Left forelimb (tissue), 1 donor: ENCODE data around the gene HSPA6.
"Not testable (repeated sequence)": the region's sequence is repeated elsewhere in the genome, so short reads cannot be mapped to it uniquely, and the experiment has no call there.

Source experiments
- DNase-seq: peaks from one replicate; pipeline ENCODE4 v3.0.0-alpha.2; 2018; ENCODE audit warnings: low spot score

The HSPA6 gene

DNA sequence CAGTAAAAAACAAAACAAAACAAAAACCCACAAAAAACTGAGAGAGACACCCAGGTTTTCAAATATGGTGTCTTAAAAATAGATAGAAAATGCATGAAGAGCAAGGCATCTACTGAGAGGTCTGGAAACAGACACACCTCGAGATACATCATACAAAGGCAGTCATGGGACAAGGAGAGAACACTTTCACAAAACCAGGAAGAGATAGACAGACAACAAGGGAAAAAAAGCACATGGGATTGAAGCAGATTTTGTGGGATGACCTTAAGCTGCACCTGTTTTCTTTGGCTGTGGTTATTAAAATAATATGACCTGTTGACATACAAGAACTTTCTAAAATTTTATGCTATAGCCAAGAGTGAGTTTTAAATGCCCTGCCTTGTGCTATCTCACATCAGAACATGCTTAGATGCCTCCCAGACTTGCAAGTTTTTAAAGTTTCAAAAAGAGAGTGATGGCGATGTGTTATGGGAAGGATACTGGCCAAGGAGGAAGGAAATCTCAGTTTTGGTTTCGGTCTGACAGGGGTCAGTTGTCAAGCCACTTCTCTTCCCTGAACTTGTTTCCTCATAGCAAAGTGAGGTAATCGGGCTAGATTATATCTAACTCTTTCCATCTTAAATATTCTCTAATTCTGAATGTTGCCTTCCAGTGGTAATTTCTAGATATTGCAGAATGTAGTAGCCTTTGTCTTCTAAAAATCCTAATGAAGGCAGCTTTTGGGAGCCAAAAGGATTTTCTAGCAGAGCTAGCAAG lies 36.8 kb downstream of the HSPA6 start:
- DNase-seq, result not testable (repeated sequence)

DNA sequence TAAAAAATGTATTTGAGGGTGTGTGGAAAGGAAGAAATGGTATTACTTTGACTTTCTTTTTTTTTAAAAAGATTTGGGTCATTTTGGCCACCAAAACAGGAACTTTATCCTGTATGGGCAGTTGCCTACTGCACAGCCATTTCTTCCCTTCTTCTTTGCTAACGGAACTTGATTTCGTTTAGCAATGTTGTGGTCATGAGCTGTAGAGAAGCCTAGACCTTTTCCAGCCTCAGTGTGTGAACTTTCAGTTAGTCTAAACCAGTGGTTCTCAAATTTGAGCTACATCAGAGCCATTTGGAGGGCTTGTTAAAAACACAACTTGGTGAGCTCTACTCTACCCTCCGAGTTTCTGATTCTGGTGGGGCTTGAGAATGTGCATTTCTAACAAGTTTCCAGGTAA lies 38.1 kb downstream of the HSPA6 start:
- not testable (repeated sequence) for DNase-seq

GRCh38 chr1:161563522-161563921 lies 39.2 kb downstream of the HSPA6 start:
- DNase-seq, result not testable (repeated sequence)

DNA sequence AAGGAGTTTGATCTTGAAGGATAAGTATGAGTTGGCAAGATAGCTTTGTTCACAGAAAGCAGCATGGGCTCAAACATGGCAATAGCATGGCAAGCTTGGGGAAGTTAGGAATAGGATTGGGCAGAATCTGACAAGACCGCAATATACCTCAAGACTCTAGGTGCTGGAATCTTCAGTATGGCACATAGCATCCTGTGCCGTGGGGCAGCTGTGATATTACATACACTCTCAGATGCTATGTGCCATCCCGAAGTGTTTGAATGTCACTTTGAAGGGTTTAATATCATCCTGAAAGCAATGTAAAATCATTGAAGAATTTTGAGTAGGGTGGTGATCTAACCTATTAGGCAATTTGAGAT lies 42.2 kb downstream of the HSPA6 start:
- DNase-seq, result not testable (repeated sequence)

DNA sequence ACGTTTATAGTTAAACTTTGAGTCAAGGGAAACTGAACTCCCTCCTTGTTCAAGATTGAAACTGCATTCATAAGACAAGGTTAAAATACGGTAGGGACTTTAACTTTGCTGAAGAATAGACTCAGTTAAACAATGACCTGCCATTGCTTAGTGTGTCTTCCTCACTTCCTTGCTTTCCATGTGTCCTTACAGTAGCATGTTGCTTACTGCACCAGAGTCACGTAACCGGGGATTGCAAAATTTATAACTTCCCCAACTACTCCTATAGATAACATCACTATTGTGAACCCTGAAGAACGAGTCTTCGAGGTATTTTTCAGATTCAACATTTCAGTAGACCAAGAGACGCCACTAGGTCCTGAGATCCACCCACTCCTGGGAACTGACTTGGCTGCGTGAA lies 47.4 kb downstream of the HSPA6 start:
- DNase-seq, result not testable (repeated sequence)
